B cell (primary cell): ENCODE measurements around the gene CSMD2. TPM values are rescaled to one million over a fixed set of nuclear protein-coding genes. Genes with fewer than 3 reads are reported as not detected.

Experiments used
- ATAC-seq: fragments of 200-7000 bp; cut with Tn5 transposase; one replicate; pipeline ENCODE4 v1.10.0; 2021; ENCODE audit warnings: low read depth, mild to moderate bottlenecking, moderate number of reproducible peaks, moderate library complexity
- CTCF ChIA-PET: fragments of 350-600 bp; sonication (Branson Sonifier 250); formaldehyde crosslinking; loops from one replicate; lab custom pipeline; 2021; ENCODE audit warnings: antibody characterized with exemption, inconsistent platforms; lab: Charles Lee
- POLR2A ChIA-PET: fragments of 350-600 bp; sonication (Branson Sonifier 250); formaldehyde crosslinking; loops from one replicate; lab custom pipeline; 2021; ENCODE audit warnings: antibody characterized with exemption; lab: Charles Lee
- DNase-seq: peaks from one replicate; pipeline ENCODE4 v3.0.0; 2013
- H2AFZ ChIP-seq: 2 replicates; pipeline ENCODE4 v1.6.1; 2012; ENCODE audit warnings: mild to moderate bottlenecking, low read depth, low read length; ENCODE audit not compliant: insufficient read depth, poor library complexity, severe bottlenecking
- H3K27ac ChIP-seq, 2 donors: 1 replicate in 1 of 2; 2 replicates in 1 of 2; pipeline ENCODE4 v1.5.1; 2012 to 2013; ENCODE audit warnings: low read length in 2 of 2, mild to moderate bottlenecking in 2 of 2, moderate library complexity in 1 of 2
- H3K27me3 ChIP-seq, 4 experiments: fragments of 200-600 bp in 1 of 4; sonication (generic) in 1 of 4; replicated peaks in 1 of 4; 1 replicate in 2 of 4; 2 replicates in 2 of 4; pipeline versions ENCODE4 v1.6.1 to v1.7.0; 2013 to 2016; ENCODE audit warnings: low read length in 3 of 4, mild to moderate bottlenecking in 2 of 4, mixed read lengths in 1 of 4, moderate library complexity in 1 of 4; ENCODE audit not compliant: insufficient read depth in 4 of 4, control insufficient read depth in 3 of 4; ENCODE audit errors: control extremely low read depth in 1 of 4
- H3K36me3 ChIP-seq, 2 experiments: replicated peaks in 1 of 2; 1 replicate in 1 of 2; 2 replicates in 1 of 2; pipeline versions ENCODE4 v1.6.1 to v1.7.1; 2013; ENCODE audit warnings: low read length in 1 of 2; ENCODE audit not compliant: insufficient read depth in 2 of 2, control insufficient read depth in 1 of 2; ENCODE audit errors: control extremely low read depth in 1 of 2, extremely low read depth in 1 of 2
- H3K4me1 ChIP-seq, 2 donors: fragments of 200-600 bp in 1 of 2; sonication (generic) in 1 of 2; 1 replicate in 1 of 2; 2 replicates in 1 of 2; pipeline versions ENCODE4 v1.5.1 to v1.6.1; 2013 to 2017; ENCODE audit warnings: low read length in 2 of 2; ENCODE audit not compliant: control insufficient read depth in 2 of 2, insufficient read depth in 2 of 2
- H3K4me2 ChIP-seq: replicated peaks from 2 replicates; pipeline ENCODE3; 2012; ENCODE audit warnings: mild to moderate bottlenecking, low read depth, low read length; ENCODE audit not compliant: poor library complexity, severe bottlenecking
- H3K4me3 ChIP-seq, 5 experiments: fragments of 200-600 bp in 1 of 5; sonication (generic) in 1 of 5; 1 replicate in 3 of 5; 2 replicates in 2 of 5; pipeline versions ENCODE4 v1.5.1 to v1.7.0; 2011 to 2016; ENCODE audit warnings: low read length in 4 of 5, mild to moderate bottlenecking in 4 of 5, low read depth in 2 of 5, control low read depth in 1 of 5, moderate library complexity in 1 of 5; ENCODE audit not compliant: insufficient read depth in 1 of 5; ENCODE audit errors: control extremely low read depth in 1 of 5, extremely low read depth in 1 of 5
- H3K79me2 ChIP-seq: fragments of 200-600 bp; sonication (generic); one replicate; pipeline ENCODE4 v1.6.0; 2016; ENCODE audit warnings: low read length; ENCODE audit not compliant: control insufficient read depth, insufficient read depth
- H3K9ac ChIP-seq: fragments of 200-600 bp; sonication (generic); 2 replicates; pipeline ENCODE4 v1.6.1; 2017; ENCODE audit warnings: mild to moderate bottlenecking, low read length, moderate library complexity
- H3K9me3 ChIP-seq, 3 donors: one replicate each; pipeline versions ENCODE4 v1.6.1 to v1.7.1; 2013; ENCODE audit warnings: low read length in 2 of 3; ENCODE audit not compliant: control insufficient read depth in 2 of 3, insufficient read depth in 1 of 3; ENCODE audit errors: control extremely low read depth in 1 of 3
- H4K20me1 ChIP-seq: 2 replicates; pipeline ENCODE4 v1.6.0; 2012; ENCODE audit warnings: mild to moderate bottlenecking, low read length; ENCODE audit not compliant: insufficient read depth, control insufficient read depth, poor library complexity, severe bottlenecking
- H3K27ac Mint-ChIP-seq: one replicate; pipeline ENCODE4 v1.8.0; 2021; ENCODE audit warnings: mixed read lengths
- H3K27me3 Mint-ChIP-seq: one replicate; pipeline ENCODE4 v1.8.0; 2021; ENCODE audit warnings: mixed read lengths
- H3K4me1 Mint-ChIP-seq: one replicate; pipeline ENCODE4 v1.8.0; 2021; ENCODE audit warnings: mixed read lengths
- H3K4me3 Mint-ChIP-seq: one replicate; pipeline ENCODE4 v1.8.0; 2021; ENCODE audit warnings: mixed read lengths
- H3K9me3 Mint-ChIP-seq: one replicate; pipeline ENCODE4 v1.8.0; 2022; ENCODE audit warnings: mixed read lengths; ENCODE audit not compliant: insufficient read depth
- EZH2 ChIP-seq: IDR thresholded peaks from 2 replicates; pipeline ENCODE4 v1.6.1; 2012; ENCODE audit warnings: borderline replicate concordance, low read depth, mild to moderate bottlenecking, moderate library complexity, low read length; ENCODE audit not compliant: insufficient read depth, poor library complexity, severe bottlenecking
- WGBS: methylation state at CpG from one replicate; pipeline ENCODE4 v1.1.5; 2013; ENCODE audit warnings: missing lambda C conversion rate; ENCODE audit not compliant: insufficient coverage; 5-methylcytosine and 5-hydroxymethylcytosine counted together
- intact Hi-C: fragments of 100-400 bp; cut with micrococcal nuclease; formaldehyde crosslinking; loops from one replicate; pipeline ENCODE4 v1.10.0; 2022
- polyA plus RNA-seq: library from polyadenylated mRNA; depleted of rRNA; stranded (reverse); fragments of >200 nt; gene quantifications from 2 replicates; pipeline ENCODE4 v1.2.3, GENCODE V29; 2012
- total RNA-seq, 2 donors: library from RNA; stranded (reverse); fragments of 120-200 nt in 1 of 2; gene quantifications; 1 replicate in 1 of 2; 2 replicates in 1 of 2; pipeline versions ENCODE4 v1.2.3 to v1.2.4, GENCODE V29; 2013 to 2022
- TF ChIP-seq, protein P1 (sequence below): fragments of 200-600 bp; IDR thresholded peaks from one replicate; pipeline ENCODE4 v1.8.0; 2022; ENCODE audit warnings: antibody characterized with exemption, mild to moderate bottlenecking

CSMD2 gene
- total and polyA plus RNA-seq, 2 donors (not counting 1 experiment from before 2014, with no cell fraction given) = not detected

DNA sequence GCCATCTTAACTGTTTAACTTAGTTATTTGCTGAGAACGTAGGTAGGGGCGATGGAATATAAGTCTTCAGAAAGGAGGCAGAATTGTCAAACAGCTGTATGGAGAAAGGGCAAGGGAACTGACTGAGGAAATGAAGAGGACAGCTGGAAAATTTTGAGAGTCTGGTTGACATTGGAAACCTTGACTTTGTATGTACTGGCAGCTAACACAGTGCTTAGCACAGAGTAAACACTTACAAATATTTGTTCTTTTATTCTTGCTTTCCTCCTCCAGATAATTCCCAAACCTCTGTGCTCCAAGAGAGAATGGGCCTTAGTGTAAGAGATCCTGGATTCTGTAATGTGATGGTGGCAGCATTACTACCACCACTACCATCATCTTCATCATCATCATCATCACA, 601.3 kb downstream of the CSMD2 start:
- H3K27ac ChIP-seq = no peak overlapping the region
- H3K4me3 Mint-ChIP-seq = no peak overlapping the region
- no peaks in the 10 kb centered on the region for H3K79me2 ChIP-seq
- DNase-seq = no peak
- no peaks in the 10 kb centered on the region for H3K4me1 Mint-ChIP-seq
- no peak for ATAC-seq
- CTCF ChIA-PET = no interaction called here
- H3K27me3 Mint-ChIP-seq = peaks cover 20% of the 10 kb centered on the region
- no peak overlapping the region for H3K4me3 ChIP-seq
- no peaks in the 10 kb centered on the region for H3K9me3 ChIP-seq
- H3K9ac ChIP-seq = no peak overlapping the region
- WGBS = 88% methylated on average over 2 of the region's 2 CpGs
- no peaks in the 10 kb centered on the region for H3K4me1 ChIP-seq
- POLR2A ChIA-PET = no interaction called here
- H2AFZ ChIP-seq = no peak overlapping the region
- intact Hi-C loops = no loop called here
- TF ChIP-seq, protein P1, sequence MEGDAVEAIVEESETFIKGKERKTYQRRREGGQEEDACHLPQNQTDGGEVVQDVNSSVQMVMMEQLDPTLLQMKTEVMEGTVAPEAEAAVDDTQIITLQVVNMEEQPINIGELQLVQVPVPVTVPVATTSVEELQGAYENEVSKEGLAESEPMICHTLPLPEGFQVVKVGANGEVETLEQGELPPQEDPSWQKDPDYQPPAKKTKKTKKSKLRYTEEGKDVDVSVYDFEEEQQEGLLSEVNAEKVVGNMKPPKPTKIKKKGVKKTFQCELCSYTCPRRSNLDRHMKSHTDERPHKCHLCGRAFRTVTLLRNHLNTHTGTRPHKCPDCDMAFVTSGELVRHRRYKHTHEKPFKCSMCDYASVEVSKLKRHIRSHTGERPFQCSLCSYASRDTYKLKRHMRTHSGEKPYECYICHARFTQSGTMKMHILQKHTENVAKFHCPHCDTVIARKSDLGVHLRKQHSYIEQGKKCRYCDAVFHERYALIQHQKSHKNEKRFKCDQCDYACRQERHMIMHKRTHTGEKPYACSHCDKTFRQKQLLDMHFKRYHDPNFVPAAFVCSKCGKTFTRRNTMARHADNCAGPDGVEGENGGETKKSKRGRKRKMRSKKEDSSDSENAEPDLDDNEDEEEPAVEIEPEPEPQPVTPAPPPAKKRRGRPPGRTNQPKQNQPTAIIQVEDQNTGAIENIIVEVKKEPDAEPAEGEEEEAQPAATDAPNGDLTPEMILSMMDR = no peak
- TF ChIP-seq EZH2 = no peak
- H3K27me3 ChIP-seq = peaks cover 0 to 3% (median 0%) of the 10 kb centered on the region in 4 experiments
- no peaks in the 10 kb centered on the region for H3K9me3 Mint-ChIP-seq
- H4K20me1 ChIP-seq = no peaks in the 10 kb centered on the region
- no peak overlapping the region for H3K4me2 ChIP-seq
- no peak overlapping the region for H3K27ac Mint-ChIP-seq
- no peaks in the 10 kb centered on the region for H3K36me3 ChIP-seq

- no peak overlapping the region for H3K27ac ChIP-seq
- ChIA-PET POLR2A (no interaction called here), CTCF (no interaction called here)
- H3K4me1 Mint-ChIP-seq = no peaks in the 10 kb centered on the region
- H3K9me3 ChIP-seq = peaks cover 0 to 3% (median 0%) of the 10 kb centered on the region in 3 donors
- H3K36me3 ChIP-seq = no peaks in the 10 kb centered on the region
- no peak overlapping the region for H3K27ac Mint-ChIP-seq
- no peak for ATAC-seq
- no peaks in the 10 kb centered on the region for H4K20me1 ChIP-seq
- intact Hi-C loops = no loop called here
- no peak overlapping the region for H3K4me2 ChIP-seq
- H3K9me3 Mint-ChIP-seq = no peaks in the 10 kb centered on the region
- H3K27me3 ChIP-seq = peaks cover 0 to under 1% (median 0%) of the 10 kb centered on the region in 4 experiments
- H3K79me2 ChIP-seq = no peaks in the 10 kb centered on the region
- no peak overlapping the region for H3K4me3 ChIP-seq
- no peaks in the 10 kb centered on the region for H3K4me1 ChIP-seq
- no peak for DNase-seq
- no peak overlapping the region for H3K4me3 Mint-ChIP-seq
- no peak overlapping the region for H3K9ac ChIP-seq
- TF ChIP-seq, protein P1 = no peak
- no peak for TF ChIP-seq EZH2
- H2AFZ ChIP-seq = no peak overlapping the region
- 92% methylated on average over 4 of the region's 4 CpGs for WGBS
- H3K27me3 Mint-ChIP-seq = peaks cover 26% of the 10 kb centered on the region
These were observed 602.5 kb downstream of the CSMD2 start for GRCh38 chr1:33562563-33562962.
